ENCODE measurements around the gene LEUTX.
"Not testable (repeated sequence)": the region's sequence is repeated elsewhere in the genome, so short reads cannot be mapped to it uniquely, and the experiment has no call there.

The LEUTX gene

GRCh38 chr19:39778763-39779162 lies at the start of gene LEUTX:
Gene LEUTX, plus strand, starts transcription at chr19:39778854. Its CDS starts 67 bp downstream, at chr19:39778921.
- no peak for DNase-seq

GRCh38 chr19:39729594-39729993 lies 49.1 kb upstream of the LEUTX start:
- no peak for DNase-seq

GRCh38 chr19:39731685-39732084 lies 47.0 kb upstream of the LEUTX start:
- DNase-seq, result no peak

- no peak for DNase-seq
Observed at GRCh38 chr19:39733841-39734240, 44.8 kb upstream of the LEUTX start.

GRCh38 chr19:39735688-39736087 lies 43.0 kb upstream of the LEUTX start:
- no peak for DNase-seq

GRCh38 chr19:39736088-39736487 lies 42.6 kb upstream of the LEUTX start:
- DNase-seq, result no peak

- DNase-seq, result no peak
Observed at GRCh38 chr19:39737351-39737750, 41.3 kb upstream of the LEUTX start.

GRCh38 chr19:39737891-39738290 lies 40.8 kb upstream of the LEUTX start, which contains the start of gene CLC:
Gene CLC, minus strand, starts transcription at chr19:39738029. Its CDS starts 77 bp downstream, at chr19:39737952.
- no peak for DNase-seq

- no peak for DNase-seq
Observed at GRCh38 chr19:39738814-39739213, 39.8 kb upstream of the LEUTX start.

GRCh38 chr19:39740395-39740794 lies 38.3 kb upstream of the LEUTX start:
- no peak for DNase-seq

GRCh38 chr19:39745643-39746042 lies 33.0 kb upstream of the LEUTX start:
- DNase-seq, result no peak

- DNase-seq, result peak in 1 of 2 experiments; percentile 23
Observed at GRCh38 chr19:39746836-39747529, 31.7 kb upstream of the LEUTX start.

- no peak for DNase-seq
Observed at GRCh38 chr19:39749981-39750380, 28.7 kb upstream of the LEUTX start.

- DNase-seq, result no peak
Observed at GRCh38 chr19:39752390-39752789, 26.3 kb upstream of the LEUTX start.

GRCh38 chr19:39752795-39753194 lies 25.9 kb upstream of the LEUTX start:
- no peak for DNase-seq

GRCh38 chr19:39754544-39754943 lies 24.1 kb upstream of the LEUTX start:
- no peak for DNase-seq

GRCh38 chr19:39754971-39755370 lies 23.7 kb upstream of the LEUTX start:
- no peak for DNase-seq

- no peak for DNase-seq
Observed at GRCh38 chr19:39759457-39760184, 19.0 kb upstream of the LEUTX start.

GRCh38 chr19:39761851-39762250 lies 16.8 kb upstream of the LEUTX start:
- not testable (repeated sequence) for DNase-seq

GRCh38 chr19:39765091-39766076 lies 13.3 kb upstream of the LEUTX start:
- peak; percentile 34 to 81 for DNase-seq

GRCh38 chr19:39768334-39768733 lies 10.3 kb upstream of the LEUTX start:
- DNase-seq, result no peak

- DNase-seq, result no peak
Observed at GRCh38 chr19:39768786-39769185, 9.9 kb upstream of the LEUTX start.

- DNase-seq, result no peak
Observed at GRCh38 chr19:39780894-39781293, 2.2 kb downstream of the LEUTX start.

Measured in NCI-H526 (cell line).